Stimulated activated naive CD4-positive, alpha-beta T cell treated with Interleukin-2 at 50 U/mL for 16 hours (primary cell): Measurements from ENCODE around the gene ATOX1.
"Not testable (repeated sequence)": the region's sequence is repeated elsewhere in the genome, so short reads cannot be mapped to it uniquely, and the experiment has no call there.

Experiments
- DNase-seq: peaks from one replicate; lab custom pipeline; 2025; lab: John Stamatoyannopoulos, UW

The ATOX1 gene

GRCh38 chr5:151733358-151734063, 24.9 kb downstream of the ATOX1 start:
- no peak for DNase-seq

GRCh38 chr5:151730381-151730780, 28.1 kb downstream of the ATOX1 start:
- DNase-seq = no peak

- DNase-seq = not testable (repeated sequence)
Measured at GRCh38 chr5:151729597-151729996, 28.8 kb downstream of the ATOX1 start.

- DNase-seq = no peak
Measured at GRCh38 chr5:151724360-151724759, 34.1 kb downstream of the ATOX1 start.

- no peak for DNase-seq
Measured at GRCh38 chr5:151722546-151722945, 35.9 kb downstream of the ATOX1 start.

GRCh38 chr5:151721812-151722391, 36.5 kb downstream of the ATOX1 start:
- DNase-seq = no peak

- DNase-seq = no peak
Measured at GRCh38 chr5:151721087-151721646, 37.3 kb downstream of the ATOX1 start.

- DNase-seq = no peak
Measured at GRCh38 chr5:151720215-151720614, 38.2 kb downstream of the ATOX1 start.

GRCh38 chr5:151719228-151720000, 39.0 kb downstream of the ATOX1 start:
- no peak for DNase-seq

- DNase-seq = no peak
Measured at GRCh38 chr5:151718646-151719045, 39.8 kb downstream of the ATOX1 start.

- DNase-seq = no peak
Measured at GRCh38 chr5:151718153-151718552, 40.3 kb downstream of the ATOX1 start.

- no peak for DNase-seq
Measured at GRCh38 chr5:151717416-151717815, 41.0 kb downstream of the ATOX1 start.

- DNase-seq = no peak
Measured at GRCh38 chr5:151709109-151709735, 49.2 kb downstream of the ATOX1 start.

GRCh38 chr5:151708126-151708525, 50.3 kb downstream of the ATOX1 start:
- no peak for DNase-seq

- DNase-seq = no peak
Measured at GRCh38 chr5:151707567-151707966, 50.9 kb downstream of the ATOX1 start.

GRCh38 chr5:151706906-151707305, 51.5 kb downstream of the ATOX1 start:
- no peak for DNase-seq

- no peak for DNase-seq
Measured at GRCh38 chr5:151703780-151704179, 54.7 kb downstream of the ATOX1 start.

GRCh38 chr5:151703227-151703626, 55.2 kb downstream of the ATOX1 start:
- DNase-seq = no peak

- no peak for DNase-seq
Measured at GRCh38 chr5:151700820-151701219, 57.6 kb downstream of the ATOX1 start.

GRCh38 chr5:151700296-151700695, 58.1 kb downstream of the ATOX1 start:
- DNase-seq = no peak

GRCh38 chr5:151699071-151699901, 59.1 kb downstream of the ATOX1 start:
- no peak for DNase-seq
